GM19452 (cell line): ENCODE results near the gene MCTS1.
"Not testable (repeated sequence)": the region's sequence is repeated elsewhere in the genome, so short reads cannot be mapped to it uniquely, and the experiment has no call there.

ENCODE experiments used
- ATAC-seq: cut with Tn5 transposase; IDR thresholded peaks from one replicate; pipeline ENCODE4 v1.9.1; 2021; ENCODE audit not compliant: unreplicated experiment

Gene MCTS1

DNA sequence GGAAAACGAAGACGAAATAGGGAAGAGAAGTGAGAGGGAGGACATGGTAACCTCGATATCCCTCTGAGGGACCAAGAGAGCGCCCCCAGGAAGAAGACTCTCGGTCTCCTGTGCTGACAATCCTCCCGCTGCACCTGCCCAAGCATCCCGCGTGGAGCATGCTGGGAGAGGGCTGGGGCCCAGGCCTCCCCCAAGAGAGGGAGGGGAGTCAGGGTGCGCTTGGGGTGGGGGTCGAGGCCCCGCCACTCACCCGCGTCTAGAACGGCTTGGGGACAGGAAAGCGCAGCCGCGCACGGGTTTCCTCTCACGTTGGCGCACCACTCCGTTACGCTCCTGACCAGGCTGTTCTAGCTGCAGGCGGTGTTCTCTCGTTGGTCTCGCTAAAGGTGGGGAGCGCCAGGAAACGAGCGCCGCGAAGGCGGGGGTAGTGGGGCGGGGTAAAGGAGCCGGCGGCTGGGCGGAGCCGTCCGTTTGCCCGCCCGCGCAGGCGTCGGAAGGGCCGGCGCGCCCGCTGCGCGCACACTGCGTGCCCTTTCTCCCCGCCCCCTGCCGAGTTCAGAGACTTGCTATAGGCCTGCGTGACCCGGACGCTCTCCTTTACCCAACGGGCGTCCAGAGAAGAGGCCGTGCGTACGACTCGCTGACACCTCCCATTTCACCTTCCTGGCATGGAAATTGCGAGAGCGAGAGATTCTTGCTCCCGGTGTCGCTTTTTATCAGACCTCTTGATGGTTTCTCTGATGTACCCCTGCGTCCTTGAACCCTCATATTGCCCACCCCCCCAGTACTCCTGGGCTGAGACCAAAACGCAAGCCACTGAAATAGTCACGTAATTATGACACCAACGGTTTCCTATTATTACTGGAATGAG is 26.0 kb downstream of the MCTS1 start, which contains the start of gene C1GALT1C1:
Gene C1GALT1C1 (minus strand): TSS at position 388 of the 871 bp plus-strand sequence. CDS start 2,888 bp downstream, outside the sequence.
- ATAC-seq: peak; percentile 95

DNA sequence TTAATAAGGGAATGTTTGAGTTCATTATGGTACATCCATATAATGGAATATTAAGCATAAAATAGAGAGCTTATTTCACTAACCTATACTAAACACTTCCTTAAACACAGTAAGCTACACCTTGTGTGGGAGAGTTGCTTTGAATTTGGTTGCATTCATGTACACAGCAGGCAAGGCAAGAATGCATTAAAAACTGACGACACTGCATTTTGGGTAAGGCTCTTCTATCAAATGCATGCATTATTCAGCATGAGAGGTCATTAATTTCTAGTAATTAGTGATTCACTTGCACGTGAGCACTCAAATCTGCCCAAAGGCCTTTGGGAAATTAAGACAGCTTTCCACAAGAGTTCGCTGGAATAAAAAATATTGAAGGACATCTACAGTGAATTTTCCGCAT is 34.7 kb downstream of the MCTS1 start:
- no peak for ATAC-seq

- ATAC-seq: no peak
These were observed 39.0 kb downstream of the MCTS1 start for GRCh38 chrX:120642871-120643270.

DNA sequence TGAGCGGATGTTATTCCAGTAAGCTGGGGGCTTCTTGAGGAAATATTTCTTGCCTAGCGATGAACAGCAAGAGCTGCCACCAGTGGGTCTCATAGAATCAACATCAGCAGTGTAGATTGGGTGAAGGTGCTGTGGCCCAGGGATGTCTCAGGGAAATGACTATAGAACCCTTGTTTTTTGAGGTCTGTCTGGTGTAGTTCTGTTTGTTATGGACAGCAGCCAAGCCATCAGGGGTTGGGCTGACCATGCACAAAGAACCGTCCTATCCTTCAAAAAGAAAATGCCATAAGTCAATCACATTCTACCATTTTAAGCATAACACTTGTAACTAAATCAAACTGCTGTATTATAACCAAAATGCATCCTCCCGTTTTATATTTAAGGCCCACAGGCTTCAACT is 43.2 kb downstream of the MCTS1 start:
- no peak for ATAC-seq

DNA sequence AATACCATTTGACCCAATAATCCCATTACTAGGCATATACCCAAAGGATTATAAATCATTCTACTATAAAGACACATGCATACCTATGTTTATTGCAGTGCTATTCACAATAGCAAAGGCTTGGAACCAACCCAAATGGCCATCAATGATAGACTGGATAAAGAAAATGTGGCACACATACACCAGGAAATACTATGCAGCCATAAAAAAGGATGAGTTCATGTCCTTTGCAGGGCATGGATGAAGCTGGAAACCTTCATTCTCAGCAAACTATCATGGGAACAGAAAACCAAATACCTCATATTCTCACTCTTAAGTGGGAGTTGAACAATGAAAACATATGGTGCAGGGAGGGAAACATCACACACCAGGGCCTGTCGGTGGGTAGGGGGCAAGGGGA is 48.4 kb downstream of the MCTS1 start:
- ATAC-seq: not testable (repeated sequence)

DNA sequence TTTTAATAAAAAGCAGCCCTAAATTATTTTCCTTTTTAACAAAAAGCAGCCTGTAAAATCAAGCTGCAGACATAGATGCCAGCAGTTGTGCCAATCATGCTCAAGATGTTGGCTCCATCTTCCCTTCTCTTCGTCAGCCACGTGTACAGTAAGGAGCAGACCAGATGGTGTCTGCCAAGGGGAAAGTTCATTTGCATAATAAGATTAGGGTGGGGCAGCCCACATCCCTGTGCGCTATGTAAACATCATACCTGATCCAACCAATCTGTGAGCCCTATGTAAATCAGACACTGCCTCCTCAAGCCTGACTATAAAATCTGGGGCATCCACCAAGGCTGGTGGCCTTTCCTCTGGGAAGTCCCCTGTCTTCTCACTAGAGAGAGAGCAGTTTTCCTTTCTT is 49.1 kb downstream of the MCTS1 start:
- no peak for ATAC-seq

DNA sequence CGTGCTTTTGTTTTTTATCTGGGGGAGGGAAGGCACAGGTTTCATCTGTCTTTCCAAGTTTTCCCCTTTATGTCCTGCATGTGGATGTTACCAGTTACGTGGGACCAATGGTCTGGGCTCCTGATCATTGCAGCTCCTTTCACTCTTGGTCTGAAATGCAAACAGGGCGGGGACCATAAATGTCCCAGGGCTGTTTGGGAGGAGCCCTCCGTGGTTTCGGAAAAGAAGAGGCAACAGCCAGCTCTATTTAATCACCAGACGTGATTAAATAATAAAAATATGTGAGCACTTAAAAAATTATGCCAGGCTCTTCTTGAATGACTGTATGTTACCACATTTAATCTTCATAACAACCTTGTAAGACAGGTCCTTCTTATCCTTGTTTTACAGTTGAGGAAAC is 56.7 kb downstream of the MCTS1 start:
- no peak for ATAC-seq
